Stimulated activated CD4-positive, alpha-beta T cell treated with anti-CD3 and anti-CD28 coated beads, Interleukin-4, amount 100 ng/mL, for 48 hours (primary cell): ENCODE data around the gene INA.
"Not testable (repeated sequence)": the region's sequence is repeated elsewhere in the genome, so short reads cannot be mapped to it uniquely, and the experiment has no call there.

Source experiments
- DNase-seq, 2 donors: peaks; one replicate each; pipeline ENCODE4 v3.0.0-alpha.2; 2020; ENCODE audit warnings: low read depth in 2 of 2

INA gene

GRCh38 chr10:103276896-103277712 is at the start of gene INA:
Gene INA, plus strand, starts transcription at chr10:103277138. Its CDS starts 74 bp downstream, at chr10:103277212.
- DNase-seq: peak; percentile 16 to 24

- no peak for DNase-seq
Observed at GRCh38 chr10:103227416-103227815, 49.5 kb upstream of the INA start.

- DNase-seq: no peak
Observed at GRCh38 chr10:103231047-103231551, 45.8 kb upstream of the INA start.

- DNase-seq: no peak
Observed at GRCh38 chr10:103232131-103232673, 44.7 kb upstream of the INA start.

- no peak for DNase-seq
Observed at GRCh38 chr10:103232772-103233488, 44.0 kb upstream of the INA start.

- no peak for DNase-seq
Observed at GRCh38 chr10:103235775-103236174, 41.2 kb upstream of the INA start.

- DNase-seq: no peak
Observed at GRCh38 chr10:103238506-103239252, 38.3 kb upstream of the INA start.

- DNase-seq: no peak
Observed at GRCh38 chr10:103241262-103242011, 35.5 kb upstream of the INA start.

- DNase-seq: peak; percentile 38 to 48
Observed at GRCh38 chr10:103244666-103245271, 32.2 kb upstream of the INA start.

GRCh38 chr10:103245587-103245986 is 31.4 kb upstream of the INA start, which contains the start of gene RPEL1:
Gene RPEL1, plus strand, starts transcription at chr10:103245887. Its CDS starts 110 bp downstream, at chr10:103245997.
- DNase-seq: not testable (repeated sequence)

- DNase-seq: no peak
Observed at GRCh38 chr10:103246324-103246723, 30.6 kb upstream of the INA start.

GRCh38 chr10:103254113-103254512 is 22.8 kb upstream of the INA start:
- DNase-seq: no peak

GRCh38 chr10:103254538-103255325 is 22.2 kb upstream of the INA start:
- no peak for DNase-seq

- DNase-seq: no peak
Observed at GRCh38 chr10:103256613-103257012, 20.3 kb upstream of the INA start.

- no peak for DNase-seq
Observed at GRCh38 chr10:103257812-103258211, 19.1 kb upstream of the INA start.

GRCh38 chr10:103258928-103259327 is 18.0 kb upstream of the INA start:
- not testable (repeated sequence) for DNase-seq

- DNase-seq: no peak
Observed at GRCh38 chr10:103259989-103260388, 16.9 kb upstream of the INA start.

GRCh38 chr10:103262229-103262628 is 14.7 kb upstream of the INA start:
- DNase-seq: no peak

- DNase-seq: peak; percentile 32 to 43
Observed at GRCh38 chr10:103265717-103266329, 11.1 kb upstream of the INA start.
